Parathyroid adenoma (tissue), 2 donors: ENCODE measurements around the gene CEMIP.

ENCODE experiments used
- H2AFZ ChIP-seq: fragments of 300-600 bp; sonication (generic); one replicate; pipeline ENCODE4 v1.7.0; 2017; ENCODE audit warnings: antibody characterized with exemption, mild to moderate bottlenecking
- H3K27ac ChIP-seq: fragments of 300-600 bp; sonication (generic); one replicate; pipeline ENCODE4 v1.7.0; 2017
- H3K27me3 ChIP-seq: fragments of 300-600 bp; sonication (generic); one replicate; pipeline ENCODE4 v1.7.0; 2017; ENCODE audit warnings: low read length; ENCODE audit not compliant: control insufficient read depth, insufficient read depth
- H3K36me3 ChIP-seq: fragments of 300-600 bp; sonication (generic); one replicate; pipeline ENCODE4 v1.7.0; 2017; ENCODE audit warnings: low read length; ENCODE audit not compliant: control insufficient read depth, insufficient read depth
- H3K4me1 ChIP-seq: fragments of 300-600 bp; sonication (generic); one replicate; pipeline ENCODE4 v1.7.0; 2017; ENCODE audit warnings: control low read depth
- H3K4me2 ChIP-seq: fragments of 300-600 bp; sonication (generic); one replicate; pipeline ENCODE4 v1.7.0; 2017; ENCODE audit warnings: low read length
- H3K4me3 ChIP-seq: fragments of 300-600 bp; sonication (generic); one replicate; pipeline ENCODE4 v1.7.0; 2017; ENCODE audit warnings: low read depth, low read length
- H3K79me2 ChIP-seq: fragments of 300-600 bp; sonication (generic); one replicate; pipeline ENCODE4 v1.7.0; 2017; ENCODE audit warnings: control low read depth
- H3K9ac ChIP-seq: fragments of 300-600 bp; sonication (generic); one replicate; pipeline ENCODE4 v1.7.0; 2017; ENCODE audit warnings: mild to moderate bottlenecking
- H3K9me3 ChIP-seq: fragments of 300-600 bp; sonication (generic); one replicate; pipeline ENCODE4 v1.7.0; 2017; ENCODE audit warnings: low read length; ENCODE audit not compliant: control insufficient read depth
- TF ChIP-seq, protein P1 (sequence below): fragments of 300-600 bp; sonication (generic); IDR thresholded peaks from one replicate; pipeline ENCODE4 v1.7.0; 2017; ENCODE audit warnings: antibody characterized with exemption, mild to moderate bottlenecking
- donor health status: primary hyperparathyroidism.

CEMIP gene

DNA sequence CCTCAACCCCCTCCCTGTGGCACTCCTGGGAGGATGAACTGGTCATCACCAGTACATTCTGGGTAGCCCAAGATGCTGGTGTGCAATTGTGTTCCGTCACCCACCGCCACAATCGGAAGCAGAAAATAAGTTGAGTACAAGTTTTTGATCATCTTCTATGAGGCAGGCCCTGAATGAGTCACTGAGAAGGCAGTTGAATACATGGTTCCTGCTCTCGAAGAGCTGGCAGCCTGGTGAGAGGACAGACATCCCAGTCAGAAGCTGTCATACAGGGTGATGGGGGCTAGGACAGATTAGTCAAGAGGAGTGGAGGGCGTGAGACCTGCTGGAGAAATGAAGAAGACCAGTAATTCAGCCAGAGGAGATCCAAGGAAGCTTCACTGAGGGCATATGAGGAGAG lies 6.2 kb downstream of the CEMIP start:
- Histone ChIP-seq H3K79me2 (no peaks in the 10 kb centered on the region), H2AFZ (no peak overlapping the region), H3K9ac (no peak overlapping the region), H3K27me3 (no peaks in the 10 kb centered on the region), H3K9me3 (no peaks in the 10 kb centered on the region), H3K4me1 (no peaks in the 10 kb centered on the region), H3K36me3 (no peaks in the 10 kb centered on the region), H3K4me2 (no peak overlapping the region), H3K4me3 (no peak overlapping the region), H3K27ac (no peak overlapping the region)
- TF ChIP-seq, protein P1, sequence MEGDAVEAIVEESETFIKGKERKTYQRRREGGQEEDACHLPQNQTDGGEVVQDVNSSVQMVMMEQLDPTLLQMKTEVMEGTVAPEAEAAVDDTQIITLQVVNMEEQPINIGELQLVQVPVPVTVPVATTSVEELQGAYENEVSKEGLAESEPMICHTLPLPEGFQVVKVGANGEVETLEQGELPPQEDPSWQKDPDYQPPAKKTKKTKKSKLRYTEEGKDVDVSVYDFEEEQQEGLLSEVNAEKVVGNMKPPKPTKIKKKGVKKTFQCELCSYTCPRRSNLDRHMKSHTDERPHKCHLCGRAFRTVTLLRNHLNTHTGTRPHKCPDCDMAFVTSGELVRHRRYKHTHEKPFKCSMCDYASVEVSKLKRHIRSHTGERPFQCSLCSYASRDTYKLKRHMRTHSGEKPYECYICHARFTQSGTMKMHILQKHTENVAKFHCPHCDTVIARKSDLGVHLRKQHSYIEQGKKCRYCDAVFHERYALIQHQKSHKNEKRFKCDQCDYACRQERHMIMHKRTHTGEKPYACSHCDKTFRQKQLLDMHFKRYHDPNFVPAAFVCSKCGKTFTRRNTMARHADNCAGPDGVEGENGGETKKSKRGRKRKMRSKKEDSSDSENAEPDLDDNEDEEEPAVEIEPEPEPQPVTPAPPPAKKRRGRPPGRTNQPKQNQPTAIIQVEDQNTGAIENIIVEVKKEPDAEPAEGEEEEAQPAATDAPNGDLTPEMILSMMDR: no peak

DNA sequence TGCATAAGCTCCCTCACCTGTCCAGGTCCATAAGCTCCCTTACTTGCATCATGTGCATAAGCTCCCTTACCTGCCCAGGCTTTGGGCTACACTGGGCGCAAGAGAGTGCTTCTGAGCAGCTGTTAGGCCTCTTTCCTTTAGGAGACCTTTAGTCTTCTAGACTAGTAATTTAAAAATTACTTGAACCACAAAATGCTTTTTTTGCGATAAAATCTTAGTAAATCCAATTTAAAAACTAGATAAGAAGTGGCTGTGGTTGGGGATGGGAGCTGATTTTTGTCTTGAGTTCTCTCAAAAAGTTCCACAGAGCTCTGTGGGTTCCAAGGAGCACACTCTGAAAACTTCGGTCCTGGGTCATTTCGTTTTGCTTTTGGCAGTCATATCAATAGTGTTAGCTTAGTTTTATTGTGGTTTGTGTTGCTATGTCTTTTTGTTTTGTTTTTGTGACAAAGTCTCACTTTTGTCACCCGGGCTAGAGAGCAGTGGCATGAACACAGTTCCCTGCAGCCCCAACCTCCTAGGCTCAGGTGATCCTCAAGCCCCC lies 6.7 kb downstream of the CEMIP start:
- Histone ChIP-seq H2AFZ (no peak overlapping the region), H3K79me2 (no peaks in the 10 kb centered on the region), H3K27ac (no peak overlapping the region), H3K4me3 (no peak overlapping the region), H3K4me2 (no peak overlapping the region), H3K36me3 (no peaks in the 10 kb centered on the region), H3K9me3 (no peaks in the 10 kb centered on the region), H3K4me1 (no peaks in the 10 kb centered on the region), H3K9ac (no peak overlapping the region), H3K27me3 (no peaks in the 10 kb centered on the region)
- TF ChIP-seq, protein P1: no peak

DNA sequence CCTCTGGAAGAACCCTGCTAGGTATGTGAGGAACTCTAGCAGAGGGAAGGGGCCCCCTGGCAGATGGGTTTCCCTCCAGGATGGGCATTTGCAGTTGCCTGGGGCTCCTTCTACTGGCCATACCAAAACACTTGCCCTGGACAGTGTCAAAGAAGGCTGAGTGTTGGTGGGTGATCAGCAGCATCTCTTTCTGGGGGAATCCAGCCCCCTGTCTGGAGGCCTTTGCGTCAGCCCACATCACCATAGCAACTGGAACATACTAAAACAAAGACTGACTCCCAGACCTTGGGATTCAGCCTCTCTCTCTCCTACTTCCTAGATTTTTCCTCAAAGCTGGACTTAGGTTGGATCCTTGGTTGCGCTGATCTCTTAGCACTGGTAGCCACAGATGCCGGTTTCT lies 8.1 kb downstream of the CEMIP start:
- Histone ChIP-seq H3K4me3 (no peak overlapping the region), H3K36me3 (no peaks in the 10 kb centered on the region), H3K9ac (no peak overlapping the region), H3K9me3 (no peaks in the 10 kb centered on the region), H3K4me2 (no peak overlapping the region), H3K79me2 (no peaks in the 10 kb centered on the region), H3K4me1 (no peaks in the 10 kb centered on the region), H2AFZ (no peak overlapping the region), H3K27me3 (no peaks in the 10 kb centered on the region), H3K27ac (no peak overlapping the region)
- TF ChIP-seq, protein P1: no peak

DNA sequence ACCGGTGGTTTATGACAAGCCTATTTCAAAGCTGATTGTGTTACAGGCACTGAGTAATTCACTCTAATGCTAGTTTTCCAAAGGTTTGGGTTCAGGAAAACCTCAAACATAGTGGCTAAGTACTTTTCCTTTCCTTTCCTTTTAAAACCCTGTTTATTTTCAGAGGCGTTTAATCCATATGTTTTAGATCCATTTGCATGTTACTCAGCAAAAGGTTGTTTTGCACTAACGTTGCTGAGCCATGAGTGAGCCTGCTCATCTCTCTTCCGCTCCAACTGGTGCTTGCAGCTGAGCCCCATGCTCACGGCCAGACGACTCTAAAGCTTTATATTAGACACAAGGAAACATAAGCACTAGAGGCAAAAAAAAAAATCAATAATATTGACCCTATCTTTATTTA lies 9.4 kb downstream of the CEMIP start:
- Histone ChIP-seq H2AFZ (no peak overlapping the region), H3K36me3 (no peaks in the 10 kb centered on the region), H3K27me3 (no peaks in the 10 kb centered on the region), H3K9me3 (no peaks in the 10 kb centered on the region), H3K27ac (no peak overlapping the region), H3K9ac (no peak overlapping the region), H3K79me2 (no peaks in the 10 kb centered on the region), H3K4me2 (no peak overlapping the region), H3K4me1 (no peaks in the 10 kb centered on the region), H3K4me3 (no peak overlapping the region)
- TF ChIP-seq, protein P1: no peak

DNA sequence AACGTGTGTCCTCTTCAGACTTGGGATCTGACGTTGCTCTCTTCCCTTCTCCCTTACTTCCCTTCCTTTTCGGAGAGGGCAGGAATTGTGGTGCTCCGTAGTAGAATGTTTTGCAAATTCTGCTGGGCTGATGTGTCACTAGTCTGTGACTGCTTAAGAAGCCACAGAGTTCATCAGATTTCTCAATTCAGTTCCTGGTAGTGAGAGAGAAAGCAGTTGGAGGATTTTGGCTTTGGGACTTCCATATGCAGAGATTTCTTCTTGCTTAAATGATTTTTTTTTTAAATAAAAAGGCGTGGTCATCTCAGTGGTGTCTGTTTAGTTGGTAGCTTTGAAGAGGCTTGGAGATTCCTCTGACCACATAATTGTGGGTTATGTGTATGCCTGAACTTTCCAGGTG lies 10.1 kb downstream of the CEMIP start:
- Histone ChIP-seq H3K4me3 (no peak overlapping the region), H3K79me2 (no peaks in the 10 kb centered on the region), H3K4me1 (no peaks in the 10 kb centered on the region), H3K27ac (no peak overlapping the region), H3K36me3 (no peaks in the 10 kb centered on the region), H3K27me3 (no peaks in the 10 kb centered on the region), H3K9ac (no peak overlapping the region), H2AFZ (no peak overlapping the region), H3K4me2 (no peak overlapping the region), H3K9me3 (no peaks in the 10 kb centered on the region)
- TF ChIP-seq, protein P1: no peak
